NCI-H524 (cell line): ENCODE measurements around the gene KRTAP2-4.
"Not testable (repeated sequence)": the region's sequence is repeated elsewhere in the genome, so short reads cannot be mapped to it uniquely, and the experiment has no call there.

ENCODE experiments used
- DNase-seq, 2 experiments: peaks; one replicate each; lab custom pipeline; 2025; lab: John Stamatoyannopoulos, UW

Gene KRTAP2-4

DNA sequence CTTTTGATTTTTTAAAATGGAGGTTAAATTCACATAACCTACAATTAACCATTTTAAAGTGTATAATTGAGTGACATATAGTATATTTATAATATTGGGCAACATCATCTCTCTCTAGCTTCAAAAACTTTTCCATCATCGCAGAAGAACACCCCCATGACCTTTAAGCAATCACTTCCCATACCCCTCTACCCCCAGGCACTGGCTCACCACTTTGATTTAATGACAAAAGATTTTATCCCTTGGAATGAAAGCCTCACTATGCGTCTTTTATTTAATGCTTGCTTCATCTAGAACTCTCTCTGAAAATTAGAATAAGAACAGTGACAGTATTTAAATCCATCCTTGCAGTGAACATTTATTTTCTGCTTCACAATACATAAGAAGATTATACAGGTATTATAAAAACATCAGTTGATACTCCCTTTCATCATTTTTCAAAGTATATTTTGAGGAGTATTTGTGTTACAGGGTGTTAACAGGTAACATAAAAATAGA, 27.8 kb downstream of the KRTAP2-4 start:
- no peak for DNase-seq

DNA sequence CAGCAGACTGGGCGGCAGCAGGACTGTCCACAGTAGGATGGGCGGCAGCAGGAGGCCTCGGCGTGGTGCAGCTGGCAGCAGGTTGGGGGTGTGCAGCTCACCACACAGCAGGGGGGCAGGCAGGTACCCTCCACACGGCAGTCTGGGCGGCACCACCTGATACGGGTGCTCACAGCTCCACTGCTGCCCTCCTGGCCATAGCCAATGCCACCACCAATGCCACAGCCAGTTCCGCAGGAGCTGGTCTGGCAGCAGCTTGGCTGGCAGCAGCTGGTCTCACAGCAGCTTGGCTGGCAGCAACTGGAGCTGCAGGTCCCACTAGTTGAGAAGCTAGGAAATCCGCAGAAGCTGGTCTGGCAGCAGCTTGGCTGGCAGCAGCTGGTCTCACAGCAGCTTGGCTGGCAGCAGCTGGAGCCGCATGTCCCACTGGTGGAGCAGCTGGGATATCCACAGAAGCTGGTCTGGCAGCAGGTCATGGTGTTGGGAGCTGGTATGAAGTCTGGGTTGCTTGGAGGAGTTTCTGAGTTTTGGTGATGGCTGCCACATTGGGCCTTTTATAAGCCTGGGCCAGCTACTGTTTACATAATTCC, 31.2 kb downstream of the KRTAP2-4 start, which contains the start of gene KRTAP1-3:
KRTAP1-3 (minus strand) TSS at position 529 of the 590 bp plus-strand sequence; CDS start at position 476, 53 bp downstream.
- not testable (repeated sequence) for DNase-seq

DNA sequence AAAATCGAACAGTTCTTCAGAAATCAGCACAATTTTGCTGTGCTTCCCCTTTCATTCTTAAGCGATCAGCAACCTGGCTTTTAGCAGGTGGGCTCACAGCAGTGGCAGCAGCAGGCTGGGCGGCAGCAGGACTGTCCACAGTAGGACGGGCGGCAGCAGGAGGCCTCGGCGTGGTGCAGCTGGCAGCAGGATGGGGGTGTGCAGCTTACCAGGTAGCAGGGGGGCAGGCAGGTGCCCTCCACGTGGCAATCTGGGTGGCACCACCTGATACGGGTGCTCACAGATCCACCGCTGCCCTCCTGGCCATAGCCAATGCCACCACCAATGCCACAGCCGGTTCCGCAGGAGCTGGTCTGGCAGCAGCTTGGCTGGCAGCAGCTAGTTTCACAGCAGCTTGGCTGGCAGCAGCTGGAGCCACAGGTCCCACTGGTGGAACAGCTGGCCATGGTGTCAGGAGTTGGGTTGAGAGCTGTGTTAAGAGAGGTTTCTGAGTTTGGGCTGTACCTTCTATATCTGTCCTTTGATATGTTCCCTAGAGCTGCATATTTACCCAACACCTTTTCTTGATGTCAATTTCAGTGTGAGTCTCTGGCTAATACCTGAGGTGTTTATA, 35.9 kb downstream of the KRTAP2-4 start, which contains the start of gene KRTAP1-4:
KRTAP1-4 (minus strand) TSS at position 563 of the 613 bp plus-strand sequence; CDS start at position 446, 117 bp downstream.
- no peak for DNase-seq

DNA sequence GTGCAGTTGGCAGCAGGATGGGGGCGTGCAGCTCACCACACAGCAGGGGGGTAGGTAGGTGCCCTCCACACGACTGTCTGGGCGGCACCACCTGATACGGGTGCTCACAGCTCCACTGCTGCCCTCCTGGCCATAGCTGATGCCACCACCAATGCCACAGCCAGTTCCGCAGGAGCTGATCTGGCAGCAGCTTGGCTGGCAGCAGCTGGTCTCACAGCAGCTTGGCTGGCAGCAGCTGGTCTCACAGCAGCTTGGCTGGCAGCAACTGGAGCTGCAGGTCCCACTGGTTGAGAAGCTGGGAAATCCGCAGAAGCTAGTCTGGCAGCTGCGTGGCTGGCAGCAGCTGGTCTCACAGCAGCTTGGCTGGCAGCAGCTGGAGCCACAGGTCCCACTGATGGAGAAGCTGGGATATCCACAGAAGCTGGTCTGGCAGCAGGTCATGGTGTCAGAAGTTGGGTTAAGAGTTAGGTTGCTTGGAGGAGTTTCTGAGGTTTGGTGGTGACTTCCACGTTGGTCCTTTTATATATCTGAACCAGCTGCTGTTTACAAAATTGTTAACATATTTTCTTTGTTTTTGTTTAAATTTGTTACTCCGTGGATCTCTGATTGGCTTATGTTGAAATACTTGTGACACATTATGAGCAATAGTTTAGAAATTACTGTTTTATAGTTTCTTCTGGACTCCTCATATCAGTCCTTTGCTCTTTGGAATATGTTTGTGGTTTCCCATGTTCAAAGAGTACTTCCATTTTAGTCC, 38.8 kb downstream of the KRTAP2-4 start, which contains the start of gene KRTAP1-5:
KRTAP1-5 (minus strand) TSS at position 494 of the 757 bp plus-strand sequence; CDS start at position 441, 53 bp downstream.
- DNase-seq = no peak

DNA sequence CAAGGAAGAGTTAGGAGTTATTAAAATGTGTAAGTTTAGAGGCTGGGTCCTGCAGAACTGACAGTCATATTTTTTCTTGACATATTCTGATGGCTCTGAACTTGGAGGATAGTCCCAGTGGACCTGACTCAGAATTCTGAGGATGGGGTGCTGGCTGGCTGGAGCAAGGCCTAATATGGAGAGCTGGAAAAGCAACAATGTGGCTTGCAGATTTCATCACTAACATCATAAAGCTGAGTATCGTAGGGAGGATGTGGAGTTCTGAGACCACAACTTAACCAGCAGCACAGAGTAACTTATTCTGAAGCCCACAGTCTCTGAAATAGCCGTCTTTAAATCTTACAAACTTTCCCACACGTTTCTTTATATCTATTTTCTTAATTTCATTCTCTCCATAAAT, 41.0 kb downstream of the KRTAP2-4 start:
- DNase-seq = no peak

DNA sequence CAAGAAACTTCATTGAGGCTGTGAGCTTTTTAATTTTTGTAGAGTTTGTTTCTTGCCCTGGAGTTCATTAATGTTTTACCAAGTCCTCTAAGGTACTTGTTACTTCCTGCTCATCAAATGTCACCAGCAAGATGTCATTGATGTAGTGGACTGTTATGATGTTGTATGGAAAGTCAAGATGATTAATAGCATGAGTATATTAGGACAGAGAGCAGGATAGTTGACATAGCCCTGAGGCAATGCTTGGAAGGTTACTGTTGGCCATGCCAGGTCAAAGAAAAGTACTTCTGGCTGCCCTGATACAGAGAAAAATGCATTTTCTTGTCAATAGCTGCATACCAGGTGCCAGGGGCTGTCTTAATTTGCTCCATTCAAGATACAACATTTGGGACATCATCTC, 45.3 kb downstream of the KRTAP2-4 start:
- no peak for DNase-seq

DNA sequence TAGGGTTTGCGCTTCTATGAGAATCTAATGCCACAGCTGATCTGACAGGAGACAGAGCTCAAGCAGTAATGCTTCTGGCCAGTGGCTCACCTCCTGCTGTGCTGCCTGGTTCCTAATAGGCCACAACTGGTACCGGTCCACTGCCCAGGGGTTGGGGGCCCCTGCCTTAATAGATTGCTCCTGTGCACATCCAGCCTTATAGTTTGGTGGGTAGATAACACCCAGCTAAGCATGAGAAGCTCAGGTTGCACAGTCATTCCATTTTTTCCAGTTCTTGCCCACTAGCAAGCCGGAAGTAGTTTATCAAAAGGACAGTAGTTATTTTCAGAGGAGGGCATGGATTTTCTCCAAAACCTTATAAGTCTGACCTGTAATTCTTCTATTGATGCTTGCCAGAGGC, 46.3 kb downstream of the KRTAP2-4 start:
- DNase-seq = no peak

DNA sequence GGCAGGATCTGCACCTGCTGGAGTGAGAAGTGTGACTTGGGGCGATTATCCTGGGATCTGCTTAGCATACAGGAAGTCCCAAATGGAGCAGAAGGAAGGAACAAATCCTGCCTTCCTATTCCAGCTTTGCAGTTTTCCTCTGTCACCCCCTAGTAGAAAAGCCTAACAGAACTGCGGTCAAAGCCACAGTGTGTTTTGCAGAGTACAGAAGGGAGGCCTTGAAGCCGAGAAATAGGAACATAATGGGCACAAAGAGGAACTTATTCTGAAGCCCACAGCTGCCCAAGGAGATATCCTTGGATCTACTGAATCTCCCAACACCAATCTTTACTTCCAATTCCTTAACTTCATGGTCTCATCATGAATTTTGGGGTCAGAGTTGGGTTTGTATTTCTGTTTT, 47.1 kb downstream of the KRTAP2-4 start:
- no peak for DNase-seq

DNA sequence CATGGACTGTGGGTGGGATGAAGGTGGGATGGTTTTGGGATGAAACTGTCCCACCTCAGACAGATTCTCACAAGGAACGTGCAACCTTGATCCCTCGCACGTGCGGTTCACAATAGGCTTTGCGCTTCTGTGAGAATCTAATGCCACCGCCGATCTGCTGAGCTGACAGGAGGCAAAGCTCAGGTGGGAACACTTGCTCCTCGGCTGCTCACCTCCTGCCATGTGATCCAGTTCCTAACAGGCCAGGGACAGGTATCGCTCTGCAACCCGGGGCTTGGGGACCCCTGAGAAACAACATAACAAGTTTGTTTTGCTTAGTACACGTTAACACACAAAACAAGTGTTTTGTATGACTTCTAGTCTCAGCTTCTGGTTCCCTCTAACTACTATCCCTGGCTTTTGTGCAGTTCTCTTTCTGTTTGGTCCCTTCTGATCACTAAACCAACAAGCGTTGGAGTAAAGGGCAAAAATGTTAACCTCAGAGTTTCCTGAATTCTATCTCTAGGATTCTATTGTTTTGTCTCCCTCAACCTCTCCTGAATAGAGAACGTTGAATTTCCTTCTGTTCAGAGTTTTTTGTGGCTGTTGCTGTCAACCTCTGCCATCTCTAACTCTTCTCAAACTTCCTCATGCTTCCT, 49.0 kb downstream of the KRTAP2-4 start:
- no peak for DNase-seq

DNA sequence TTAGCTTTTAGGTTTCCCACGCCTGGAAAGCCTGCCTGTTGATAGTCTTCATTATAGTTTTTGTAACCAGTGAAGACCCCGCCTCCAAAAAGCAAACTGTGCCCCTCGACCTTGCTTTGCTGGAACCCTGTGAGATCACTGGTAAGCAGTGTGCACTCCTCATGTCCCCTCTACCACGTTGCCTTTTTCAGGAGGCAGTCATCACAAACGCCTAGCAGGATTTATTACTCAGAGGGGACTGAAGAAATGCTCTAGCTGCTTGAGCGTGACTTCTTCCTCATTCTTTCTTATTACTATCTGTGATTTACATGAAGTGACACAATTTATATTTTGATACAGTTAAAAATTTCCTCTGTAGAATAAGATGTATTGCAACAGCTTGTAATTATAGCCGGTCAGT, 50.2 kb downstream of the KRTAP2-4 start:
- no peak for DNase-seq
